Kidney epithelial cell (primary cell): ENCODE measurements around the gene PDCD6IP. TPM values are rescaled to one million over a fixed set of nuclear protein-coding genes. Genes with fewer than 3 reads are reported as not detected.
A peak's percentile ranks its signal among the peaks of the same experiment; 100 is the strongest.

Source experiments
- DNase-seq: peaks from one replicate; pipeline ENCODE4 v3.0.0-alpha.2; 2010; ENCODE audit warnings: low read depth
- H3K27me3 ChIP-seq: 2 replicates; pipeline ENCODE4 v1.6.0; 2011; ENCODE audit warnings: low read length; ENCODE audit not compliant: control insufficient read depth, insufficient read depth
- H3K36me3 ChIP-seq: 2 replicates; pipeline ENCODE4 v1.5.1; 2011; ENCODE audit warnings: low read length; ENCODE audit not compliant: control insufficient read depth, insufficient read depth
- H3K4me3 ChIP-seq: 2 replicates; pipeline ENCODE4 v1.5.1; 2011; ENCODE audit warnings: low read depth, mild to moderate bottlenecking, control low read depth, low read length
- total RNA-seq: library from RNA; depleted of rRNA; stranded (reverse); fragments of >200 nt; gene quantifications from 2 replicates; pipeline ENCODE4 v1.2.3, GENCODE V29; 2015
- TF ChIP-seq, protein P1 (sequence below): IDR thresholded peaks from 2 replicates; pipeline ENCODE4 v1.5.1; 2011; ENCODE audit warnings: mild to moderate bottlenecking, moderate library complexity, low read length, control low read depth, inconsistent platforms; ENCODE audit not compliant: insufficient read depth, poor library complexity, severe bottlenecking

The PDCD6IP gene
- total RNA-seq, 1 donor from 2014 or later: 114 TPM

DNA sequence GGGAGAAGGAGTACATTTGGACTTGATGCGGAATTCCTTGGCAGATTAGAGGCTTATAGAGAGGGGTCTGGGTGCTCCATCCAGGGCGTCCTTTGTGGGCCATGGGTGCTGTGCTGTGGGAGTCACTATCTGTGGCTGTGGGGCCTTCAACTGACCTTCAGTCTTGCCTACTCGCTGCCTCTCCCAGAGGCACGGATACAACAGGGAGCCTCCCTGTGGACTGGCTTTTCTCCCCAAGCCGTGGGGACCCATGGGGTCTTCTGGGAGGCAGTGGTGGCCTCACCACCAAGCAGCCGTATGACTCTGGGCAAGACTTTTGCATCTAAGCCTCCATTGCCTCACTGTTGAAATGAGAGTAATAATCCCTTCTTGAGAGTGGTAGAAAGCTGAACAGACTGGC lies 83.9 kb downstream of the PDCD6IP start:
- Histone ChIP-seq H3K36me3 (no peaks in the 10 kb centered on the region), H3K4me3 (no peak overlapping the region), H3K27me3 (no peaks in the 10 kb centered on the region)
- DNase-seq: no peak
- TF ChIP-seq, protein P1, sequence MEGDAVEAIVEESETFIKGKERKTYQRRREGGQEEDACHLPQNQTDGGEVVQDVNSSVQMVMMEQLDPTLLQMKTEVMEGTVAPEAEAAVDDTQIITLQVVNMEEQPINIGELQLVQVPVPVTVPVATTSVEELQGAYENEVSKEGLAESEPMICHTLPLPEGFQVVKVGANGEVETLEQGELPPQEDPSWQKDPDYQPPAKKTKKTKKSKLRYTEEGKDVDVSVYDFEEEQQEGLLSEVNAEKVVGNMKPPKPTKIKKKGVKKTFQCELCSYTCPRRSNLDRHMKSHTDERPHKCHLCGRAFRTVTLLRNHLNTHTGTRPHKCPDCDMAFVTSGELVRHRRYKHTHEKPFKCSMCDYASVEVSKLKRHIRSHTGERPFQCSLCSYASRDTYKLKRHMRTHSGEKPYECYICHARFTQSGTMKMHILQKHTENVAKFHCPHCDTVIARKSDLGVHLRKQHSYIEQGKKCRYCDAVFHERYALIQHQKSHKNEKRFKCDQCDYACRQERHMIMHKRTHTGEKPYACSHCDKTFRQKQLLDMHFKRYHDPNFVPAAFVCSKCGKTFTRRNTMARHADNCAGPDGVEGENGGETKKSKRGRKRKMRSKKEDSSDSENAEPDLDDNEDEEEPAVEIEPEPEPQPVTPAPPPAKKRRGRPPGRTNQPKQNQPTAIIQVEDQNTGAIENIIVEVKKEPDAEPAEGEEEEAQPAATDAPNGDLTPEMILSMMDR: no peak

DNA sequence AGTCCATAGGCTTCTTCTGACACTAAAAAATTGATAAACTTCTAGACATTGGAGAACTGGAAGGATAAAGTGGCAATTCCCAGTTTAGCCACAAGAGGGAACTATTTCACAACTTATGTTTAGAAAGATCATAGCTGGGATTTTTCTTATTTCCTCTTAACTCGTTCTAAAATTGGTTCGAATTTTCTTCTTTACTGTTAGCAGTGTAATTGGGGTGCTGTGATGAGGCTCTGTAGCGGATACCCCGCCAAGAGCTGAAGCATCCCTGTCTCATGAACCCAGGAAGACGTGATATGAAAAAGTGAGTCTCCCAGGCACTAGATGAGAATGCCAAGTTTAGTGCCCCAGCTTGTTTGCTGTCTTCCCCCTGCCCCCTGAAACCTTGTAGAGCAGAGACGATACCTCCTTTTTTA lies 85.1 kb downstream of the PDCD6IP start:
- DNase-seq: peak; percentile 9
- Histone ChIP-seq H3K36me3 (no peaks in the 10 kb centered on the region), H3K4me3 (no peak overlapping the region), H3K27me3 (no peaks in the 10 kb centered on the region)
- TF ChIP-seq, protein P1: peak; percentile 63

DNA sequence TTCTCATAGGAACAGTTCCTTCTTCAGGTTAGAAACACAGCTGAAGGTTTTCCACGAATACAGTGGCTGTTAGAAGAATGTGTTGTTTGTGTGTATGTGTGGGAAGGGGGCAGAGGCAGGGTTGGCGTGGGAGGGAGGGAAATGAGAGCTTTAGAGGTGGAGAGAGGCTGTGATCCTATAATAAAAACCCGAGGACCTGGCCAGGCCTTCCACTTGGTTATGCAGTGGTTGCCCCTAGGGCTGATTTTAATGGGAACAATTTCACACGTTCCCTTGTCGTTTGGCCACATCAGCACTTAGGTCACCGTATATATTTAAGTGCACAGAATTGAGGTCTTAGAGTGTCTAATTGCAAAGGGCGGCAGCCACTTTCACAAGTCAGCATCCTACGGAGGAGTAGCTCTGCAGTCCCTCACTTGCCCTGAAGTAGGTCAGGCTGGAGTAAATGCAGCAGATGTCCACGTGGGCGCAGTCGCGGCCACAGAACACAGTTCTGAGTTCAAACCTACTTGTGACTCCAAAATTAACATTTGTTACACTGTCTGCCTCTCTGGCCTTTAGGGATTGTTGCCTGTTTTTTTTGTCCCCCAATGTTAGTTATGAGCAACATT lies 85.6 kb downstream of the PDCD6IP start:
- DNase-seq: peak; percentile 4
- H3K36me3 ChIP-seq: no peaks in the 10 kb centered on the region
- no peaks in the 10 kb centered on the region for H3K27me3 ChIP-seq
- TF ChIP-seq, protein P1: peak; percentile 60
- H3K4me3 ChIP-seq: no peak overlapping the region

DNA sequence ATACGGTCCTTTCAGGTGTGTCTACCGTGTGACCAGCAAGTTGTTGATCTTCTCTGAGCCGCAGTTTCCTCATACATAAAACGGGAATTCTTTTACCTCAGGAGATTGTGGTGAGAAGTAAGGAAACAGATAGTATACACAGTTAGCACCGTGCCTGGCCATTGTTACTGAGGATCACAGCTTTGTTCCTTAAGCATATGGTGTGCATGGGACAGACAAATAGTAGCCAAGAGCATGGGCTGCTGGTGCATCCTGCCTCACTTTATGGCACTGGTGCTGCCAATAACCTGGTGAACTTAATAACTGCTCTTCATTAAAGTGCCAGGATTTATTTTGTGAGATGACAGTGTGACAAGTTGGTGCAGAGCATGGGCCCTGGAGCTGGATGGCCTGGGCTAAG lies 86.3 kb downstream of the PDCD6IP start:
- no peak overlapping the region for H3K4me3 ChIP-seq
- DNase-seq: no peak
- TF ChIP-seq, protein P1: no peak
- no peaks in the 10 kb centered on the region for H3K36me3 ChIP-seq
- no peaks in the 10 kb centered on the region for H3K27me3 ChIP-seq

DNA sequence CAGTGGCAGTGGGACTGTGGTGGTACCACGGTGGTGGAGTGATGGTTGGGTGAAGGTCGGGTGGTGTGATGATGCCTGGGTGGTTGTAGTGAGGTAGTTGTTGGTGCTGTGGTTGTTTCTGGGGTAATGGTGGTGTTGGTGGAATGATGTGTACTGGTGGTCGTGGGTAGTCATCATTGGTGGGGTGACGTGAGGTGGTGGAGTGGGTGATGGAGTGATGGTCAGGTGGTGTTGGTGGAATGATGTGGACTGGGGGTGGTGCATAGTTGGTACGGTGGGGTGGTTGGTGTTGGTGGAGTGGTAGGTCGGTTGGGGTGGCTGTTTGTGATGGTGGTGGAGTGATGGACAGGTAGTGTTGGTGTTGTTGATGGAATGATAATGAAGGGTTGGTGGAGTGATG lies 87.1 kb downstream of the PDCD6IP start:
- no peaks in the 10 kb centered on the region for H3K27me3 ChIP-seq
- H3K4me3 ChIP-seq: no peak overlapping the region
- TF ChIP-seq, protein P1: no peak
- H3K36me3 ChIP-seq: no peaks in the 10 kb centered on the region
- DNase-seq: no peak

DNA sequence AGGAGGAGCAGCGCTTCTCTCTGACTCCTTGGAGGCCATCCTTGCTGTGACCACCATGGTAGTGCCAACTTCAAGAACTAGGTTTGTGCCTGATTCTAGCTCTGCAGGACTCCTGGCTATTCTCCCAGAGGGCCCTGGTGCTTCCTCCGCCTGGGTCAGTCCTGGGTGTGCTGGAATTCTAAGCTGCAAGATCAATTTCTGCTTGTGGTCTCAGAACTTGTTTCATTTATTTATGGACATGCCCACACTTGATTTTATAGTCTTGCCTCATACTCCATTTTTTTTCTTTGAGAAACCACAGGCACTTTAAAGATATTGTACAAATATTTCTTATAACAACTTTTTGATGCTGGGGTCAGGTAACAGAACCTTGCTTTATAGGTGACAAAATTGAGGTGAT lies 87.6 kb downstream of the PDCD6IP start:
- no peak for DNase-seq
- Histone ChIP-seq H3K27me3 (no peaks in the 10 kb centered on the region), H3K4me3 (no peak overlapping the region), H3K36me3 (no peaks in the 10 kb centered on the region)
- TF ChIP-seq, protein P1: no peak
